Colonic mucosa (tissue), 4 donors: ENCODE measurements around the gene MED29. TPM values are rescaled to one million over a fixed set of nuclear protein-coding genes. Genes with fewer than 3 reads are reported as not detected.

Experiments used
- DNase-seq: peaks from one replicate; pipeline ENCODE4 v3.0.0-alpha.2; 2020
- H3K27ac ChIP-seq: fragments of 200-600 bp; one replicate; pipeline ENCODE4 v1.8.0; 2021
- H3K27me3 ChIP-seq: fragments of 200-600 bp; one replicate; pipeline ENCODE4 v1.8.0; 2021
- H3K36me3 ChIP-seq: fragments of 200-600 bp; one replicate; pipeline ENCODE4 v1.8.0; 2021
- H3K4me1 ChIP-seq: fragments of 200-600 bp; one replicate; pipeline ENCODE4 v1.8.0; 2021; ENCODE audit warnings: mild to moderate bottlenecking
- H3K4me3 ChIP-seq: fragments of 200-600 bp; one replicate; pipeline ENCODE4 v1.8.0; 2021
- H3K9ac ChIP-seq, 2 donors: one replicate each; pipeline ENCODE4 v1.7.0; 2013; ENCODE audit warnings: control low read depth in 2 of 2, low read depth in 2 of 2, low read length in 2 of 2
- H3K9me3 ChIP-seq: fragments of 200-600 bp; one replicate; pipeline ENCODE4 v1.8.0; 2021
- intact Hi-C: fragments of 100-400 bp; cut with DNase I; formaldehyde crosslinking; loops from one replicate; pipeline ENCODE4 v1.14.1; 2022
- total RNA-seq, 2 donors: library from RNA; stranded (reverse); fragmentation: NEBNext Ultra II Directional in 1 of 2; extraction: Animal tissue kit (Norgen Biotek cat#: 25700) in 1 of 2; gene quantifications; one replicate each; pipeline ENCODE4 v1.2.1, GENCODE V29; 2021
- TF ChIP-seq, protein P1 (sequence below): fragments of 200-600 bp; IDR thresholded peaks from one replicate; pipeline ENCODE4 v1.8.0; 2022; ENCODE audit warnings: antibody characterized with exemption, mild to moderate bottlenecking
- donor health status: healthy.
- donor health status: DM: no; HTN: no; CAD: no.
- donor health status: DM: no; HTN: no; CAD: no.

MED29 gene
- total RNA-seq, 2 donors from 2014 or later, result 22.8 to 37.5 TPM

DNA sequence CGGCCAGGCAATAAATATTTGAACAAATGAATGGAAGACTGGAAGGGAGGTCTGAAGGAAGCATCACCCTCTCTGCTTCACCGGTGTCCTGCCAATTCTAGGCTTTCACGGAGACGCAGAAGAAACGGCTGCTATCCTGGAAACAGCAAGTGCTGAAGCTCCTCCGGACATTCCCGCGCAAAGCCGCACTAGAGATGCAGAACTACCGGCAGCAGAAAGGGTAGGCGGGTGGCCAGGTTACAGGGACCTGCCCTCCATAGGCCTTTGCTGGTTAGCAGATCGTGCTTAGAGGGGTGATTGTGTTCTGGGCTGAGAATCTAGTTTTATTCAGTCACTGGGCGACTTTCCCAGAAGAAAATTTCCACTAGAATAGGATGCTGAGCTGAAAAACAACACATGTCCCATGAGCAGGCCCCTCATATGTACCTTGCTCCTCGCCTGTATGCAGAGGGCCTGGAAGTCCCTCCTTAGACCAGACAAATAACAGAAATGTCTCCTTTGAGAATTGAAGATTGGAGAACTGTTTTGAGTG is 11.2 kb upstream of the MED29 start:
- TF ChIP-seq, protein P1, sequence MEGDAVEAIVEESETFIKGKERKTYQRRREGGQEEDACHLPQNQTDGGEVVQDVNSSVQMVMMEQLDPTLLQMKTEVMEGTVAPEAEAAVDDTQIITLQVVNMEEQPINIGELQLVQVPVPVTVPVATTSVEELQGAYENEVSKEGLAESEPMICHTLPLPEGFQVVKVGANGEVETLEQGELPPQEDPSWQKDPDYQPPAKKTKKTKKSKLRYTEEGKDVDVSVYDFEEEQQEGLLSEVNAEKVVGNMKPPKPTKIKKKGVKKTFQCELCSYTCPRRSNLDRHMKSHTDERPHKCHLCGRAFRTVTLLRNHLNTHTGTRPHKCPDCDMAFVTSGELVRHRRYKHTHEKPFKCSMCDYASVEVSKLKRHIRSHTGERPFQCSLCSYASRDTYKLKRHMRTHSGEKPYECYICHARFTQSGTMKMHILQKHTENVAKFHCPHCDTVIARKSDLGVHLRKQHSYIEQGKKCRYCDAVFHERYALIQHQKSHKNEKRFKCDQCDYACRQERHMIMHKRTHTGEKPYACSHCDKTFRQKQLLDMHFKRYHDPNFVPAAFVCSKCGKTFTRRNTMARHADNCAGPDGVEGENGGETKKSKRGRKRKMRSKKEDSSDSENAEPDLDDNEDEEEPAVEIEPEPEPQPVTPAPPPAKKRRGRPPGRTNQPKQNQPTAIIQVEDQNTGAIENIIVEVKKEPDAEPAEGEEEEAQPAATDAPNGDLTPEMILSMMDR, result no peak
- no peaks in the 10 kb centered on the region for H3K9me3 ChIP-seq
- H3K27me3 ChIP-seq, result no peaks in the 10 kb centered on the region
- intact Hi-C loops, result no loop called here
- peaks cover 36% of the 10 kb centered on the region for H3K36me3 ChIP-seq
- no peak overlapping the region for H3K9ac ChIP-seq
- no peak overlapping the region for H3K27ac ChIP-seq
- DNase-seq, result no peak
- H3K4me1 ChIP-seq, result no peaks in the 10 kb centered on the region
- no peak overlapping the region for H3K4me3 ChIP-seq

DNA sequence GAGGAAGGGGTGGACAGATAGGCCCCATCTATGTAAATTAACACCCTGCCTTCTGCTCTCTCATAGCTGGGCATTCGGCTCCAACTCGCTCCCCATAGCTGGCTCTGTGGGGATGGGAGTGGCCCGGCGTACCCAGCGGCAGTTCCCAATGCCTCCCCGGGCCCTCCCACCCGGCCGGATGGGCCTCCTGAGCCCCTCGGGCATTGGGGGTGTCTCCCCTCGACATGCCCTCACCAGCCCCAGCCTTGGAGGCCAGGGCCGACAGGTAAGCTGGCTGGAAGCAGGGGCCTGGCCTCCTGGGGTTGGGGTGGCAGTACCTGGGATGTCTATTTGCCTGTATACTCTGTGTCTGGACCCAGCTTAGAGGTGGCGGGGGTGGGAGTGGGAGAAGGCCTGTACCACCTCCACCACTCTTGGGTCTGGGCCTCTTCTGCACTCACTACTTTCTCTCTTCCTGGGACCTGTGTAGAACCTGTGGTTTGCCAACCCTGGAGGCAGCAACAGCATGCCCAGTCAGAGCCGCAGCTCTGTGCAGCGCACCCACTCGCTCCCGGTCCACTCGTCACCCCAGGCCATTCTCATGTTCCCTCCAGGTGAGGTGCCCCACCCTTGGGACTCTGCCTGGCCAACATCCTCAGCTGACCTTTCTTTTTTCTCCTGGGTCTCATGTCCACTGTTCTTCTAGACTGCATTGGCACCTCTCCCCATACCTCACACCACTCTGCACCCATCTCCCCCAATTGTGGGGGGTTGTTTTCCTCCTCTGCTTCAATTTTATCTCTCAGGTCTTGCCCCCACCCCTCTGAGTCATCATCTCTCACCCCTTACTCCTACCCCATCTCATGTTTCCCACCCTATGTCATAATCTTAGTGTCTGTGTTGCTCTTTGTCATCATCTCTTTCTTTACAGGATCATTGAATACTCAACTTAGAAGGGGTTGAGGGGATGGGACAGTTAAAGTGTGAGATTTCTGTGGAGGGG is 10.4 kb upstream of the MED29 start:
- no peak overlapping the region for H3K27ac ChIP-seq
- no peak overlapping the region for H3K4me3 ChIP-seq
- H3K9ac ChIP-seq, result no peak overlapping the region
- peaks cover 28% of the 10 kb centered on the region for H3K36me3 ChIP-seq
- no peaks in the 10 kb centered on the region for H3K9me3 ChIP-seq
- no peaks in the 10 kb centered on the region for H3K4me1 ChIP-seq
- no peak for DNase-seq
- H3K27me3 ChIP-seq, result no peaks in the 10 kb centered on the region
- TF ChIP-seq, protein P1, result no peak
- intact Hi-C loops, result no loop called here

DNA sequence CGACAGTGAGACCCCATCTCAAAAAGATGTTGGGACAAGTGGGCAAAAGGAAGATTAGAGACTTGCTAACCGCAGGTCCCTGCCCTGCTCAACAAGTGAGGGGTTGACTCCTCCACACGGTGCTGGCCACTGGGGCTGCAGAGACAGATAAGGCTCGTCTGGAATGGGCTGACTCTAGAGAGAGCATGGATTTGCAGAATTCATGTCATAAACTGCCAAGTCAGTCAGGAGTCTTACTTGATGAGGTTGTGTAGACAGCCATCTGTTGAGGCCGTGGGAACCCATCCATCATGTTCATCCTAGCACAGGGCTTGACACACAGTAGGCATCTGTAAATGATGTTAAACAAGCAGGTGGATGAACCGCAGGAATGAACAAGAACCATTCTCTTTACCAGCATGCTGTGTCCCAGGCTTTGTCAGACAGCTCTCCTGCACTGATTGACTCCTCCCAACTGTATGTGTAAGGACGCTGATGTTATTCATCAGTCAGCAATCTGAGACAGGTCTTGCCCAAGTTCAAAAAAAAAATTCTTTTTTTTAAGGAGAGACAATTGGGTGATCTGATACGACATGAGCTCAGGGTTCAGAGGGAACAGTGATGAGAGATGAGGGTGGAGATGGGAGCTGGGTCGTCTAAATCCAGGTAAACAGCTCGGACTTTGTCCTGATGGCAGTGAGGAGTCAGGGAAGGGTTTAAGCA is 9.1 kb upstream of the MED29 start:
- H3K9ac ChIP-seq, result no peak overlapping the region
- H3K4me3 ChIP-seq, result no peak overlapping the region
- DNase-seq, result no peak
- H3K27ac ChIP-seq, result no peak overlapping the region
- H3K9me3 ChIP-seq, result no peaks in the 10 kb centered on the region
- H3K4me1 ChIP-seq, result no peaks in the 10 kb centered on the region
- TF ChIP-seq, protein P1, result no peak
- H3K36me3 ChIP-seq, result peaks cover 27% of the 10 kb centered on the region
- intact Hi-C loops, result no loop called here
- no peaks in the 10 kb centered on the region for H3K27me3 ChIP-seq

DNA sequence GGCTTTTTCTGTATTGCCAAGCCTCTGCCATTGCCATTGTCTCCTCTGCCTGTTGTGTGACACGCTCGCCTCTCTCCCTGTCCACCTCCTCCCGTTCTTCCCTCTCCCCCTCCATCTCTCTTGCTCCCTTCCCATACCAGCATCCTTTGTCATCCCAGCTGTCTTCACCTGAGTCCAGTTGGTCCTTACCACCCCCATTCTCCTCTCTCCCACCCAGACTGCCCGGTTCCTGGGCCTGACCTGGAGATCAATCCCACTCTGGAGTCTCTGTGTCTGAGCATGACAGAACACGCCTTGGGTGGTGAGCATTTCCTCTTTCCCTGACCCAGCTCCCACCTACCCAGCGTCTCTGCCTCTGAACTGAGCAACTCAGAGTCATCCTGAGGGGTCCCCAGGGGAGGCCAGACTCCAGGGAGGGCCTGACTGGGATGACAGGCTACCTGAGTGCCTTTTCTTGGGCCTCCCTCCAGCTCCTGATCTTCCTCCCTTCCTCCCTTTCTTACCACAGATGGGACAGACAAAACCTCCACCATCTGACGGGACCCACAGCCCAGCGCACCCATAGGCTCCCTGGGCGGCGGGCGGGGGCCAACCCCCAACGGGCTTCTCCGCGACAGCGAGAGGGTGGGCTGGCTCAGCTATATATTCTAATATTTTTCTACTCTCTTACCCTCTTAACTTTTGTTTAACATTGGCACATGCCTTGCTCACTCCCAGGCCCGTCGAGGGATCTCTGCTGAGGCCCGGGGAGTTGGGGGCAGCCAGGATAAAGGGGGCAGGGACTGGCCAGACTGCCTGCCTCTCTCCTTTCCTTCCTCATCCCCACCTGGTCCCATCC is 8.0 kb upstream of the MED29 start:
- Histone ChIP-seq H3K4me3 (no peak overlapping the region), H3K4me1 (no peaks in the 10 kb centered on the region), H3K9ac (no peak overlapping the region), H3K27ac (no peak overlapping the region), H3K27me3 (no peaks in the 10 kb centered on the region), H3K9me3 (no peaks in the 10 kb centered on the region), H3K36me3 (peaks cover 23% of the 10 kb centered on the region)
- DNase-seq, result no peak
- intact Hi-C loops, result no loop called here
- TF ChIP-seq, protein P1, result no peak
